Stimulated activated CD4-positive, alpha-beta T cell treated with anti-CD3 and anti-CD28 coated beads, Interleukin-15, amount 100 ng/mL, for 1 hour (primary cell): ENCODE results near the gene STEEP1.

Experiments used
- DNase-seq, 2 donors: peaks; one replicate each; pipeline ENCODE4 v3.0.0-alpha.2; 2020; ENCODE audit warnings: low read depth in 1 of 2, low spot score in 1 of 2

Gene STEEP1

DNA sequence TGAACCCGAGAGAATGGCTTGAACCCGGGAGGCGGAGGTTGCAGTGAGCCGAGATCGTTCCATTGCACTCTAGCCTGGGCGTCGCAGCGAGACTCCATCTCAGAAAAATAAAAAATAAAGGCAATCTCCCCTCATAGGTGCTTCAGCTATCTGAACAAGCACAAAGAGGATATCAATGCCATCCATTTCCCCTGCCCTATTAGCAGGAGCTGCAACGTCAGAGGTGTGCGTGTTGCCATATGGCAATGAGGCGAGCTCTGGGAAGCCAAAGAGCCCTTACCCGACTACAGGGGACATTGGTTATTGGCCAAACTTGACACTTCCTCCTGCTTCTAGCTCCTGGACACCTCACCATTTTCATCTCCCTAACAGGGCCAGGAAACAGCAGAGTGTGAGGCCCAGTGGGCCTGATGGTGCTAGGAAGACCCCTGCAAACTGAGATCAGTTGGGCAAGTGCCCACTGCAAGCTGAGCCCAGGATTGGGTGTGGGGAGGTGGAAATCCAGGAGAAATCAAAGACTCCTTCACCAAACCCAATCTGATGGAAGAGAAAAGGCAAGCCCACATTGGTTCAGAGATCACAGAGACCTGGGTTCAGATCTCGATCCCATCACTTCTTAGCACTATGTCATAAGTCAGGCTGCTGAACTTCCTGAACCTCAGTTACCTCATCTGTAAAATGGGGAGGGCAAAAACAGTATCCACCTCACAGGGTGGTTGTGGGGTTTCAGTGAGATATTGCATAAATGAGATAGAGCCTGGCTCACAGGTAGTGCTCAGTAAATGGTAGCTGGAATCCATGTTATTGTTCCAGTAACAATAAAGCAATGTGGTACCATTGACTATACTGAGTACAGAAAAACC, 75.8 kb downstream of the STEEP1 start:
- no peak for DNase-seq

DNA sequence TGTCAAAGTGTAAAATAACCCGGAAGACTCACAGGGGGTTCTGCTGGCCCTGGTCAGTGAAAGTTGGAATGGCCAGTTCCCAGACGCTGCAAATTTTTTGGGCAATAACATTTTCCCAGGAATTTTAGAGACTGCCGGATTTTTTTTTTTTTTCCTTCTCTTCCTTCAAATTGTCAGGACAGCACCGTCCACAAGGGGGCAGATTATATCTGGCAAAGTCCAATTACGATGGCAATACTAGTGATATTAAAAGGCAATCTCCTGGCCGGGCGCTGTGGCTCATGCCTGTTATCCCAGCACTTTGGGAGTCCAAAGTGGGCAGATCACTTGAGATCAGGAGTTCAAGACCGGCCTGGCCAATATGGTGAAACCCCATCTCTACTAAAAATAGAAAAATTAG, 76.5 kb downstream of the STEEP1 start:
- no peak for DNase-seq
